A673 (cell line): ENCODE results near the gene EYA4. TPM values are rescaled to one million over a fixed set of nuclear protein-coding genes. Genes with fewer than 3 reads are reported as not detected.

Experiments used
- BruUV-seq: library from RNA; stranded (reverse); fragments of 400-500 nt; replicated peaks from 2 replicates; lab custom pipeline; 2021; lab: Mats Ljungman, UMichigan
- CTCF ChIA-PET: fragments of 300-600 bp; sonication (Branson Sonifier 250); formaldehyde crosslinking; loops from one replicate; lab custom pipeline; 2022; ENCODE audit warnings: antibody characterized with exemption; lab: Charles Lee
- POLR2A ChIA-PET: fragments of 300-600 bp; sonication (Branson Sonifier 250); formaldehyde crosslinking; loops from one replicate; lab custom pipeline; 2022; ENCODE audit warnings: antibody characterized with exemption; ENCODE audit not compliant: low non-redundant PET; lab: Charles Lee
- DNase-seq: peaks from one replicate; pipeline ENCODE4 v3.0.0-alpha.2; 2015; ENCODE audit warnings: low spot score
- H3K27ac ChIP-seq: fragments of 200-600 bp; sonication (generic); 2 replicates; pipeline ENCODE4 v1.5.1; 2016; ENCODE audit warnings: mixed run types, low read depth, mild to moderate bottlenecking, mixed read lengths, antibody characterized with exemption, low read length; ENCODE audit not compliant: poor library complexity, severe bottlenecking
- H3K27me3 ChIP-seq: fragments of 200-600 bp; sonication (generic); replicated peaks from 2 replicates; pipeline ENCODE4 v1.6.1; 2017; ENCODE audit warnings: mixed run types, low read depth, mild to moderate bottlenecking, mixed read lengths, antibody characterized with exemption, low read length; ENCODE audit not compliant: insufficient read depth, poor library complexity
- H3K36me3 ChIP-seq: fragments of 200-600 bp; sonication (generic); 2 replicates; pipeline ENCODE4 v1.6.1; 2016; ENCODE audit warnings: mixed run types, mild to moderate bottlenecking, mixed read lengths, antibody characterized with exemption, low read length; ENCODE audit not compliant: insufficient read depth, poor library complexity, severe bottlenecking
- H3K4me1 ChIP-seq: fragments of 200-600 bp; sonication (generic); 2 replicates; pipeline ENCODE4 v1.6.1; 2017; ENCODE audit warnings: mixed run types, mild to moderate bottlenecking, mixed read lengths, antibody characterized with exemption, low read length; ENCODE audit not compliant: insufficient read depth, poor library complexity, severe bottlenecking
- H3K4me3 ChIP-seq: fragments of 200-600 bp; sonication (generic); 2 replicates; pipeline ENCODE4 v1.5.1; 2016; ENCODE audit warnings: low read depth, mixed run types, mild to moderate bottlenecking, mixed read lengths, low read length; ENCODE audit not compliant: poor library complexity, severe bottlenecking
- H3K9me3 ChIP-seq: fragments of 200-600 bp; sonication (generic); 2 replicates; pipeline ENCODE4 v1.6.1; 2016; ENCODE audit warnings: mixed run types, low read depth, mild to moderate bottlenecking, mixed read lengths, antibody characterized with exemption, low read length; ENCODE audit not compliant: poor library complexity, severe bottlenecking
- EZH2 ChIP-seq: fragments of 200-600 bp; sonication (generic); IDR thresholded peaks from 2 replicates; pipeline ENCODE4 v1.6.1; 2017; ENCODE audit warnings: borderline replicate concordance, low read depth, mild to moderate bottlenecking, mixed read lengths, antibody characterized with exemption, low read length; ENCODE audit not compliant: poor library complexity, severe bottlenecking
- intact Hi-C: fragments of 100-400 bp; cut with micrococcal nuclease; formaldehyde crosslinking; loops from one replicate; pipeline ENCODE4 v1.10.0; 2022; ENCODE audit not compliant: unreplicated experiment
- total RNA-seq: library from RNA; stranded (reverse); gene quantifications from 2 replicates; pipeline ENCODE4 v1.2.3, GENCODE V29; 2021
- TF ChIP-seq, protein P1 (sequence below): fragments of 300-800, 200-600 bp; sonication (generic); conservative IDR thresholded peaks from 2 replicates; pipeline ENCODE4 v1.5.1; 2017; ENCODE audit warnings: low read depth, mild to moderate bottlenecking, antibody characterized with exemption, low read length, moderate library complexity, mixed read lengths

EYA4 gene
- total RNA-seq, 1 experiment from 2014 or later = 1.3 TPM

DNA sequence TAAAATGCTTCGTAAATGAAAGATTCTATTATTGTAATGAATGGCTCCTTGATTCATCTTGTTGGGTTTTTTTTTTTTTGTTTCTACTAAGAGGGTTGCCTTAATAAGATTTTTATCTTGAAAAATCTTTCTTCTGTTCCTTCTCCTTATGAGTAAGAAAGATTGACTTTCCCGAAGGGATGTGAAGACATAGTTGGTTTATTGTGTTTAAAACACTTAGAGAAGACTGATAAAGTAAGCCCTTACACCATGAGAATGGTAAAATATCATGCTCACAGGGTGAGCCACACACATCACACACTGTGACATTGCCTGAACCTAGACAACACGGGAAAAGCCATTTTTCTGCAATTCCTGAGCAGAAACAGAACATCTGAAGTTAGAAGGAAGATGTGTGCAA, 330.5 kb downstream of the EYA4 start:
- Histone ChIP-seq H3K27me3 (peaks cover 85% of the 10 kb centered on the region), H3K27ac (no peak overlapping the region), H3K4me3 (no peak overlapping the region), H3K9me3 (no peaks in the 10 kb centered on the region), H3K4me1 (peaks cover 3% of the 10 kb centered on the region), H3K36me3 (no peaks in the 10 kb centered on the region)
- DNase-seq = no peak
- intact Hi-C loops = no loop called here
- no TSS peak for BruUV-seq
- POLR2A ChIA-PET = no interaction called here
- CTCF ChIA-PET = interaction anchor here (0.7 kb wide), 1 partner anchor 345 kb away, joined by 3 read pairs; no protein-coding TSS in a partner anchor
- no peak for TF ChIP-seq EZH2
- TF ChIP-seq, protein P1, sequence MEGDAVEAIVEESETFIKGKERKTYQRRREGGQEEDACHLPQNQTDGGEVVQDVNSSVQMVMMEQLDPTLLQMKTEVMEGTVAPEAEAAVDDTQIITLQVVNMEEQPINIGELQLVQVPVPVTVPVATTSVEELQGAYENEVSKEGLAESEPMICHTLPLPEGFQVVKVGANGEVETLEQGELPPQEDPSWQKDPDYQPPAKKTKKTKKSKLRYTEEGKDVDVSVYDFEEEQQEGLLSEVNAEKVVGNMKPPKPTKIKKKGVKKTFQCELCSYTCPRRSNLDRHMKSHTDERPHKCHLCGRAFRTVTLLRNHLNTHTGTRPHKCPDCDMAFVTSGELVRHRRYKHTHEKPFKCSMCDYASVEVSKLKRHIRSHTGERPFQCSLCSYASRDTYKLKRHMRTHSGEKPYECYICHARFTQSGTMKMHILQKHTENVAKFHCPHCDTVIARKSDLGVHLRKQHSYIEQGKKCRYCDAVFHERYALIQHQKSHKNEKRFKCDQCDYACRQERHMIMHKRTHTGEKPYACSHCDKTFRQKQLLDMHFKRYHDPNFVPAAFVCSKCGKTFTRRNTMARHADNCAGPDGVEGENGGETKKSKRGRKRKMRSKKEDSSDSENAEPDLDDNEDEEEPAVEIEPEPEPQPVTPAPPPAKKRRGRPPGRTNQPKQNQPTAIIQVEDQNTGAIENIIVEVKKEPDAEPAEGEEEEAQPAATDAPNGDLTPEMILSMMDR = no peak

- H3K9me3 ChIP-seq = no peaks in the 10 kb centered on the region
- H3K36me3 ChIP-seq = no peaks in the 10 kb centered on the region
- H3K27me3 ChIP-seq = peaks cover 83% of the 10 kb centered on the region
- ChIA-PET POLR2A (no interaction called here), CTCF (no interaction called here)
- TF ChIP-seq EZH2 = no peak
- TF ChIP-seq, protein P1 = no peak
- BruUV-seq = no TSS peak
- no peak for DNase-seq
- H3K4me3 ChIP-seq = no peak overlapping the region
- H3K4me1 ChIP-seq = no peaks in the 10 kb centered on the region
- intact Hi-C loops = no loop called here
- no peak overlapping the region for H3K27ac ChIP-seq
These were observed 336.7 kb downstream of the EYA4 start for GRCh38 chr6:133577851-133578250.
